Activated B cell treated with CpG ODN at 0.5 μM for 24 hours (primary cell): Measurements from ENCODE around the gene TBC1D12. TPM values are rescaled to one million over a fixed set of nuclear protein-coding genes. Genes with fewer than 3 reads are reported as not detected.

ENCODE experiments used
- ATAC-seq: fragments of 200-7000 bp; cut with Tn5 transposase; one replicate; pipeline ENCODE4 v1.10.0; 2021; ENCODE audit warnings: low read depth, mild to moderate bottlenecking, moderate library complexity
- CTCF ChIA-PET: fragments of 350-600 bp; sonication (Branson Sonifier 250); formaldehyde crosslinking; loops from one replicate; lab custom pipeline; 2021; ENCODE audit warnings: antibody characterized with exemption; lab: Charles Lee
- POLR2A ChIA-PET: fragments of 350-600 bp; sonication (Branson Sonifier 250); formaldehyde crosslinking; loops from one replicate; lab custom pipeline; 2021; ENCODE audit warnings: antibody characterized with exemption; lab: Charles Lee
- DNase-seq: peaks from one replicate; pipeline ENCODE4 v3.0.0; 2022
- H3K27ac Mint-ChIP-seq: one replicate; pipeline ENCODE4 v1.8.0; 2020; ENCODE audit warnings: mixed read lengths
- H3K27me3 Mint-ChIP-seq: one replicate; pipeline ENCODE4 v1.8.0; 2021; ENCODE audit warnings: mixed read lengths
- H3K36me3 Mint-ChIP-seq: one replicate; pipeline ENCODE4 v1.8.0; 2021; ENCODE audit warnings: low read depth, mixed read lengths
- H3K4me1 Mint-ChIP-seq: one replicate; pipeline ENCODE4 v1.8.0; 2021; ENCODE audit warnings: mixed read lengths
- H3K4me3 Mint-ChIP-seq: one replicate; pipeline ENCODE4 v1.8.0; 2020; ENCODE audit warnings: mild to moderate bottlenecking, mixed read lengths
- H3K9me3 Mint-ChIP-seq: one replicate; pipeline ENCODE4 v1.8.0; 2020; ENCODE audit warnings: mixed read lengths
- CTCF ChIP-seq: fragments of 200-600 bp; IDR thresholded peaks from one replicate; pipeline ENCODE4 v1.8.0; 2022; ENCODE audit warnings: antibody characterized with exemption, mild to moderate bottlenecking
- intact Hi-C: fragments of 100-400 bp; cut with micrococcal nuclease; formaldehyde crosslinking; loops from one replicate; pipeline ENCODE4 v1.15.1; 2024
- total RNA-seq: library from RNA; stranded (reverse); gene quantifications from 2 replicates; pipeline ENCODE4 v1.2.3, GENCODE V29; 2022

Gene TBC1D12
- total RNA-seq, 1 donor from 2014 or later: 6.1 TPM

GRCh38 chr10:94443549-94443948, 41.2 kb downstream of the TBC1D12 start:
- no peaks in the 10 kb centered on the region for H3K9me3 Mint-ChIP-seq
- ATAC-seq (no peak), DNase-seq (no peak)
- H3K27ac Mint-ChIP-seq: no peak overlapping the region
- intact Hi-C loops: loop anchor here (5.0 kb wide), 1 partner anchor 96 kb away; no protein-coding TSS in a partner anchor
- TF ChIP-seq CTCF: no peak
- H3K4me1 Mint-ChIP-seq: no peaks in the 10 kb centered on the region
- H3K36me3 Mint-ChIP-seq: peaks cover 5% of the 10 kb centered on the region
- no peak overlapping the region for H3K4me3 Mint-ChIP-seq
- POLR2A ChIA-PET: interaction anchor here (0.8 to 1.0 kb wide), 2 partner anchors 82 to 742 kb away, joined by 4 to 7 read pairs; partner anchors contain the start of gene FRA10AC1
- H3K27me3 Mint-ChIP-seq: no peaks in the 10 kb centered on the region
- CTCF ChIA-PET: interaction anchor here (0.6 to 3.8 kb wide), 24 partner anchors 8 to 527 kb away, joined by 3 to 37 read pairs (median 4); partner anchors contain the start of genes NOC3L and TBC1D12

GRCh38 chr10:94450782-94451181, 48.4 kb downstream of the TBC1D12 start:
- Mint-ChIP-seq H3K9me3 (peaks cover 15% of the 10 kb centered on the region), H3K27me3 (no peaks in the 10 kb centered on the region), H3K4me3 (no peak overlapping the region), H3K4me1 (no peaks in the 10 kb centered on the region), H3K36me3 (peaks cover 42% of the 10 kb centered on the region), H3K27ac (no peak overlapping the region)
- DNase-seq (no peak), ATAC-seq (no peak)
- CTCF ChIA-PET: no interaction called here
- no peak for TF ChIP-seq CTCF
- intact Hi-C loops: no loop called here
- POLR2A ChIA-PET: no interaction called here

- H3K36me3 Mint-ChIP-seq: peaks cover 40% of the 10 kb centered on the region
- ChIA-PET POLR2A (no interaction called here), CTCF (no interaction called here)
- H3K27ac Mint-ChIP-seq: no peak overlapping the region
- H3K27me3 Mint-ChIP-seq: no peaks in the 10 kb centered on the region
- intact Hi-C loops: no loop called here
- TF ChIP-seq CTCF: no peak
- DNase-seq (no peak), ATAC-seq (no peak)
- peaks cover 22% of the 10 kb centered on the region for H3K9me3 Mint-ChIP-seq
- no peaks in the 10 kb centered on the region for H3K4me1 Mint-ChIP-seq
- no peak overlapping the region for H3K4me3 Mint-ChIP-seq
These were observed 49.7 kb downstream of the TBC1D12 start for GRCh38 chr10:94451883-94452519.

- Mint-ChIP-seq H3K36me3 (peaks cover 51% of the 10 kb centered on the region), H3K9me3 (peaks cover 22% of the 10 kb centered on the region), H3K27me3 (no peaks in the 10 kb centered on the region), H3K27ac (no peak overlapping the region), H3K4me3 (no peak overlapping the region), H3K4me1 (no peaks in the 10 kb centered on the region)
- ATAC-seq: no peak
- no peak for TF ChIP-seq CTCF
- no peak for DNase-seq
- POLR2A ChIA-PET: no interaction called here
- intact Hi-C loops: no loop called here
- CTCF ChIA-PET: no interaction called here
These were observed 54.6 kb downstream of the TBC1D12 start for GRCh38 chr10:94456942-94457341.

GRCh38 chr10:94459385-94459784, 57.0 kb downstream of the TBC1D12 start:
- no peak for TF ChIP-seq CTCF
- Mint-ChIP-seq H3K9me3 (peaks cover 17% of the 10 kb centered on the region), H3K27me3 (no peaks in the 10 kb centered on the region), H3K4me1 (peaks cover 3% of the 10 kb centered on the region), H3K36me3 (peaks cover 40% of the 10 kb centered on the region), H3K27ac (no peak overlapping the region), H3K4me3 (no peak overlapping the region)
- DNase-seq: no peak
- ATAC-seq: no peak
- CTCF ChIA-PET: no interaction called here
- intact Hi-C loops: no loop called here
- POLR2A ChIA-PET: no interaction called here
